ENCODE data around the gene PKDCC.
"Not testable (repeated sequence)": the region's sequence is repeated elsewhere in the genome, so short reads cannot be mapped to it uniquely, and the experiment has no call there.

The PKDCC gene

DNA sequence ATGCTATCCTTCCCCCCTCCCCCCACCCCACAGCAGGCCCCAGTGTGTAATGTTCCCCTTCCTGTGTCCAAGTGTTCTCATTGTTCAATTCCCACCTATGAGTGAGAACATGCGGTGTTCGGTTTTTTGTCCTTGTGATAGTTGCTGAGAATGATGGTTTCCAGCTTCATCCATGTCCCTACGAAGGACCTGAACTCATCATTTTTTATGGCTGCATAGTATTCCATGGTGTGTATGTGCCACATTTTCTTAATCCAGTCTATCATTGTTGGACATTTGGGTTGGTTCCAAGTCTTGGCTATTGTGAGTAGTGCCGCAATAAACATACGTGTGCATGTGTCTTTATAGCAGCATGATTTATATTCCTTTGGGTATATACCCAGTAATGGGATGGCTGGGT is 17.9 kb downstream of the PKDCC start:
- DNase-seq (ENCODE audit: low read depth in 2 of 2), result not testable (repeated sequence)

DNA sequence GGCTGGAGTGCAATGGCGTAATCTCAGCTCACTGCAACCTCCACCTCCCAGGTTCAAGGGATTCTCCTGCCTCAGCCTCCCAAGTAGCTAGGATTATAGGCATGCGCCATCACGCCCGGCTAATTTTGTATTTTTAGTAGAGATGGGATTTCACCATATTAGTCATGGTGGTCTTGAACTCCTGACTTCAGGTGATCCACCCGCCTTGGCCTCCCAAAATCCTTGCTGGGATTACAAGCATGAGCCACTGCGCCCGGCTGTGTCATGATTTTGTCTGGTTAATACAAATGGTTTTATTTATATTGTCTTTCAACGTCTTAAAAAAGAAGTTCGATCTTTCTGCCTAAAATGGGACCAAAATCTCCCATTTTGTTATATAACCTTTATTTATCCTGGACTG is 19.2 kb downstream of the PKDCC start:
- DNase-seq (ENCODE audit: low read depth in 2 of 2), result not testable (repeated sequence)

DNA sequence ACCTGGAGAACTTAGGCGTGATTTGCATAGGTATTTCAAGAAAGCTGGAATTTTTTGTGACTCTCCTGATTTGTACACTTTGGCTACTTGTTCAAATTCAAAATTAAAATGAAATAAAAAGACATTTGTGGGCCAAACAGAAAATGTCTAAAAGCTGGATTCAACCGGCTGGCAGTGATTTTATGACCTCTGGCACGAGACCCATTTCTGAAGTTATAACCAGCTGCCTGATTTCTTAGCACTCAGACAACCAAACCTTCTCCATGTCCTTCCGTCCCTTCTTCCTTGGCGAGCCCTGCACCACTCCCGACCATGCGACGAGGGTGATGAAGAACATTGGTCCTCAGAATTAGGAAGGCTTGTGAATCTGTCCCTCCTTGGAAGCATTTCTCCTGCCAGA is 19.7 kb downstream of the PKDCC start:
- DNase-seq (ENCODE audit: low read depth in 2 of 2), result no peak

DNA sequence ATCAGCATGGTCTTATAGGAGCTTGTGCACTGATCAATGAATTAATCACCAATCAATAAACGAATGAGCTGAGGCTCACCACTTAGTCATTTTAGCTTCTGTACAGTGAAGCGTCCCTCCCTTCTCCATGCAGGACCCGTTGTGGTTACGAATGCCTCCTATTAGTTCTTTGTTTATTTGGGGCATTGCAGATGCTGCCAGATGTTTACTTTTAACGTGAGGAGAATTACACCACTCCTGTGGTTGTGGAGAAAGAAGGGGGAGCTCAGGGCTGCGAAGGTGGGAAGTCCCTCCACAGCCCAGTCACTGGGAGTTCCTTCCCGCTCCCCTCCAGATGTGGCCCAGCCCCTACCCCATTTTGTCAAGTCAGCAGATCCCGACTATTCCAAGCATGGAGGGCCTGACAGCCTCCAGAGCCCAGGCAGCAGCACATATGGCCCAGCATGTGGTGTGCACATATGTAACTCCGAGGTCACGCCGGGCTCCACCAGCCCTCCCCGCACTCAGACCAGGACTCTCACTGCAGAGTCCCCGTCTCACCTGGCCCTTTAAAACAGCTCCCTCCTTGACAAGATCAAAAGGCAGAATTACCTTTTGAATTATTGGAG is 20.9 kb downstream of the PKDCC start:
- DNase-seq (ENCODE audit: low read depth in 2 of 2), result no peak

DNA sequence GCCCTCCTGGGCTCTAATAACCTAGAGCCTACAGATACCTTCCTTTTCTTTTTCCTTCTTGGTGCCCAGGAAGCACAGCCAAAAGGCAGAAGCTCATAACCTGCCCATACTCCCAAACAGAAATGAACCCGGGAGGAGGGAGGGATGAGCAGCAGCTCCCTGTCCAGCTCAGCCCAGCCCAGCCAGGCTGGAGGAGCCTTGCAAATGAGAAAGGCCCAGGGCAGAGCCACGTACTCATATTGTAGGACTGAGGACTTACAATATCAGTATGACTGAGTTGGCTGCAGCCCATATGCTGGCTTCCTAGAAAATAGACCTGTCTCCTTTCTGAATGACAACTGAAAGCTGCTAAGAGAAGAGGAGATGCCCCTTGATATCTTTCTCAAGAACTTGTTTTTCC is 21.7 kb downstream of the PKDCC start:
- no peak for DNase-seq (ENCODE audit: low read depth in 2 of 2)

DNA sequence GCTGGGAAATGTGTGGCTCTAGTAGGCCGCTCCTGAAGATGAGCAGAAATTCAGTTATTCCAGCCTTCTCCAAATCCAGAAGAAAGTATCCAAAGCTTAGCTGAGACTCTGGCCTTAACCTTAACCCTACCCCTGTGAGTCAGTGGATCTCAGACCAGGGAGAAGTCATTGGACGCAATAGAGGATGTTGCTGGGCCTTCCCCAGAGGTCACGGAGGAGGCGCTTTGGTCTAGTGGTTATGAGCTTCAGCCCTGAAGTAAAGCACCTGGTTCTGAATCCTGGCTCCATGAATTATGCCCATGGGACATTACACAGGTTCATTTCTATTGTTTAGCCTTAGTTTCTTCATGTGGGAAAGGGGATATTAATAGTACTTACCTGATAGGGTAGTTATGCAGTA is 24.0 kb downstream of the PKDCC start:
- DNase-seq (ENCODE audit: low read depth in 2 of 2), result no peak

DNA sequence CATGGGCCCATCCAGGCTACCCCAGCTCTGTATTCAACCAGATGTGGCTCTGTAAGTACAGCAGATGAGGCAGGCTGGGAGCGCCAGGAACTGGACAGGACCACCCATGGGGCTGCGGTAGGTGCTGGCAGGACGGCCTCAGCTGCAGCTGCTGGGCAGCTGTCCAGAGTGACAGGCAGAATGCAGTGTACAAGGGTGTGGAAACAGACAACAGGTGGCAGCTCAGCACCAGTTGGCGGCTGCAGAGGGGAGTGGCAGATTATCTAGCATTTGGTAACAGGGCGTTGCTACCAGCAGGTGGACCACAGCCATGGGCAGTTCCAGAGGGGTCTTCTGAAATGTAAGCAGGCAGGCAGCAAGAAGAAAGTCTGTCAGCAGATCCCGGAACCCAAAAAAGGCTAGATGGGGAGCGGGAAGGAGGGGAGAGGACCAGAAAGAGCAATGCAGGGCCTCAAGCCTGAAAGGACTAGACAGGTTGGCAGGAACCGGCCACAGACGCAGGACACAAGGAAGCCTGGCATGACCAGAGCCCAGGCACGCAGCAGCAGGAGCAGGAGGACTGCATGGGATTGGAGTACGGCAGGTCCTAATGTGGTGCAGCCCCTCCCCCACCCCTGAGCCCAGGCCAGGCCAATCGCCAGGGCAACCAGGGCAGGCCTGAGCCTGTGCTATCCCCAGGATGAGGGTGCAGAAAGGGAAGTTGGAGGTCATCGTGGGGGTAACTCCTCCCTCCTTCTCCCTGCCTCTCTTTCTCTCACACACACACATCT is 24.7 kb downstream of the PKDCC start:
- DNase-seq (ENCODE audit: low read depth in 2 of 2), result no peak

DNA sequence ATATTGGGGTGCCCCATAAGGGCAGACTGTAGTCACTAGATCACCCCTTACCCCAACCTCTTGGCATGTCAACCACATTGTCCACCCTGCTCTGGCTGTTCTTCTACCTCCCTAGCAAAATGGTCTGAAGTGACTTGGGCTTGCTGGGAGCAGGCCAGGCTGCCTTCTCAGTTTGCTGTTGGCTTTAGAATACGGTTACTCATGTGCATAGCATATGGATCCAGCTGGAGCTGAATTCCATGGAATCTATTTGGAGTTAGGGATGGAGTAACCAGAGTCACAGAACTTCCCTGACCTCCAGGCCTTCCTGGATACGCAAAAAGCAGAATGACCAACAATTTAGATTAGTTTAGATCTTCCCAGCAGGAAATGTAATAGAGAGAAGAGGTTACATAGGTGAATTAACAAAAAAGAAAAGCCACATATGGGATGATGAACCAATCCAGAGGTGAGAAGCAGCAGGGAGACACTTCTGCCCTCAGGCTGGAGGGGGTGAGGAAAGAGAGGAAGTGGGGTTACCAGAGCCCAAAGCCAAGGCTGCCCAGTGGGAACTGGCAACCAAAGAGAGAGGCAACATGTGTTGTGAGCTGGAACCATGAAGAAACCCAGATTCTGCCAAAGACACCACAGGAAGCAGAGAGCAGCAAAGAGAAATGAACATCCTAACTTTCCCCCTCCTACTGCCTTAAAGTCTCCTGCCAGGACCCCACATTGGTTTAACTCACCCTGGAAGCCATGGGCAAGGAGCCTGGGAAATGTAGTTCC is 26.1 kb downstream of the PKDCC start:
- DNase-seq (ENCODE audit: low read depth in 2 of 2), result no peak

DNA sequence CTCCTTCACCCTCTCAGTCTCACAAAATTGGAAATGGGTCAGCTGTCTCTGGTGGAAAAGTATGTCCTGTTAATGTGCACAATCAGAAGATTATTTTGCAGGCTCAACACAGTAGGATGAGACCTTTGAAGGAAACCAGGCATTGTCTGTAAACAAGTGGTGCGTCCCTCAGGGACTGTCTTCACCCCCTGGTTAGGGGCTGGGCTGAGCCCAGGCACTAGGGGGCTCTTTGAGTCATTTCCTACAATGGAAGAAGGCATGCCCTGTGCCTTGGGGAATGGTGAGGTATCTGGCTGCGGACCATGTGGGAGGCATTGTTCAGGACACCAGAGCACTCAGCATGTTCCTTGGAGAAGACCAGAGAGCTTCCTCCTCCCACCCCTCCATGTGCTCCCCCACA is 26.8 kb downstream of the PKDCC start:
- no peak for DNase-seq (ENCODE audit: low read depth in 2 of 2)

DNA sequence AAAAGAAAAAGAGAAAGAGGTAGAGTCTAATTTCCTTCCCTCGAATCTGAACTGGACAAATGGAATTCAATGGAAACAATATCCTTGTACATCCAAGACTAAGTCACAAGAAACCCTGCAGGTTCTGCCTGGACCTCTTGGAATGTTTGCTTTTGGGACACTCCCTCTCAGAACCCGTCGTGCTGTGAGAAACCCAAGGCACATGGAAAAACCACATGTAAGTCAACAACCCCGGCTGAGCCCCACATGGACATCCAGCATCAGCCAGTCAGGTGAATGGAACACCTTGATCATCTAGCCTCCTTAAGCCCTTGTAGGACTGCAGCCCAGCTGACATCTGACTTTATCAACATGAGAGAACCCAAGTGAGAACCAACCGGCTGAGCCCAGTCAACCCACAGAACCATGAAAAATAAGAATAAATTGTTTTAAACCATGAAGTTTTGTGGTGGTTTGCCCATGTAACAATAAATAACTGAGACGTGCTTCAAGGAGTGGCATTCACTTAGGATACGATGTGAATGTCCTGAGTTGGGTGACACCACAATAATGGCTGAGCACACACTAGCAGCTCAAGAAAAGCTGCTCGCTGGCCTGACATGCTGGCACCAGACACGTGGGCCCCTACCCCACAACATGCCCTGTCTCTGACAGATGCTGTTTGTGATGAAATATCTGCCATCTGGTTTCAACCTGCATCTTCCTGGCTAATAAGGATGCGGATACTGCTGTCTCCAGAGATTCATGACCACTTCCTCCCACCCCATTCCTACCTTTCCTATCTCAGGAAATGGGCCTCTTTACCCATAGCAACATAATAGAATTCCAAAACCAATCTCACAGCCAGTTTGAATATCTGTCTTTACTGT is 28.8 kb downstream of the PKDCC start:
- no peak for DNase-seq (ENCODE audit: low read depth in 2 of 2)

DNA sequence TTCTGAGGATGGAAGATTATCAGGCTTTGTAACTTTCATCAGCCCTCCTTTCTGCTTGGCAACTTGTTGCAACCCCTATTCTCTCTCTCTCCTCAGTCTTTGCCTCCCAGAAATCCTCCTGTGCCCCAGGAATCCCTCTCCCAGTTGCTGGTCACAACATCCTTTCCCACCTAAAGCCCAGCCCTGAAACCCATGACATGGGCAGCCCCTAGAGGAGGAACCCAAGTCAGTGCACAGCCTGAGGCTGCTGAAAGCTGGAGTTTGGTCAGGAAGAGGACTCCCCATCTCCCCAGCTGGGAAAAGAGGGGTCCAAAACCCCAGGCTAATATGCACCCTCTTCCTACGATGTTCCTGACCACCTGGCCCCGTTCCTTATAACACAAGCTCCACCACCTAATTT is 29.5 kb downstream of the PKDCC start:
- DNase-seq (ENCODE audit: low read depth in 2 of 2), result no peak

DNA sequence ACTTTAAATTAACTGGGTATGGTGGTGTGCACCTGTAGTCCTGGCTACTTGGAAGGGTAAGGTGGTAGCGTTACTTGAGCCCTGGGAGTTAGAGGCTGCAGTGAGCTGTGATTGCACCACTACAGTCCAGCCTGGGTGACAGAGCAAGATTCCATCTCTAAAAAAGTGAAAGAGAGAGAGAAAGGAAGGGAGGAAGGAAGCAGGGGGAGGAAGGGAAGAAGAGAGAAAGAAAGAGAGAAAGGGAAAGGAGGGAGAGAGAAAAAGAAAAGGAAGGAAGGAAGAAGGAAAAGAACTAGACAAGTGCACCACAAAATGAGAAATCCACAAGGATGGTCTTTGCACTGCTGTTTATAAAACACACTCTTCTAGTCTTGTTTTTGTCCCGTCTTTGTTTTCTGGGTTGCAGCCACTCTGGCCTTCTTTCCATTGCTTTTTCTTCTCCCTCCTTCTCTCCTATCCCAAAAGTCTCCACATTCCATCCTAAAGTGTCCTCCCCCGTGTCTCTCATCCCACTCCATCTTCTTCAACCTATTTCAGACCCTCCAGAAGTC is 32.0 kb downstream of the PKDCC start:
- DNase-seq (ENCODE audit: low read depth in 2 of 2), result no peak

DNA sequence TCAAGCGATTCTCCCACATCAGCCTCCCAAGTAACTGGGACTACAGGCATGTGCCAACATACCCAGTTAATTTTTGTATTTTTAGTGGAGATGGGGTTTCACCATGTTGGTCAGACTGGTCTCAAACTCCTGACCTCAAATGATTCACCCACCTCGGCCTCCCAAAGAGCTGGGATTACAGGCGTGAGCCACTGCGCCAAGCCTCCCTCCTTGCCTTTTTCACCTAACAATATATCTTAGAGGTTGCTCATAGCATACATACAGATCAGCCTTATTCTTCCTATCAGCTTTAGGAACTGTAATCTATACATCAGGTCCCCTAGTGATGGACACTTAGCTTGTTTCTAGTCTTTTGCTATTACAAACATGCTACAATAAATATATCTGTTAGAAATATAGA is 33.3 kb downstream of the PKDCC start:
- not testable (repeated sequence) for DNase-seq (ENCODE audit: low read depth in 2 of 2)

DNA sequence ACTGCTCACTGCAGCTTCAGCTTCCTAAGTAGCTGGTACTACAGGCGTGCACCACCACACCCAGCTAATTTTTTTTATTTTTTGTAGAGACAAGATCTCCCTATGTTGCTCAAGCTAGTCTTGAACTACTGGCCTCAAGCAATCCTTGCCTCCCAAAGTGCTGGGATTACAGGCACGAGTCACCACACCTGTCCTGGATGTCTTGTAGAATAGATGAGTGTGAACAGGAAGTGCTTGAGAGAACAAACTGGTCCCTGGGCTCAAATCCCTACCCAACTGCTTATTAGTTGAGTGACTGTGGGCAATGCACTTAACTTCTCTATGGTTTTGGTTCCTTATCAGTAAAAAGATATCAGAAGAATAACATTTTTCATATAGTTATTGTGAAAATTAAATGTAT is 34.2 kb downstream of the PKDCC start:
- no peak for DNase-seq (ENCODE audit: low read depth in 2 of 2)

DNA sequence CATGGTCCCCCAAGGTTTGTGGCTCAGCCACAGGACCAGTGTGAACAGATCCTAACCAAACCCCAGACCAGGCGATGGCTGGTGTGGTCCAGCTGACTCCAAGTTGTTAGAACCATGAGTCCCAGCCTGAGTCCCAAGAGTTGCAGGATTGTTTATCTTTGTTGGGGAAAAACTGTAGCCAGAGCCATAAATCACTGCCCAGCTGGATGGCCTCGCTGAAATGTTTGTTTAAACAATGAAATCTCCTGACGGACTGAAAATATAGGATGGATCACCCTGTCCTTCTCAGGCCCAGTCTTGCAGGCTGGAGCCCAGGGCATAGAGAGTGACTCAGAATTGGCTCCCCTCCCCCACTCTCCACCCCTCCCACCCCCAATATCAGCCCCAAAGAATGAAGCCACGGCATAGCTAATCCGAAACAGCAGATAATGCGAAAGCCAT is 36.4 kb downstream of the PKDCC start:
- DNase-seq (ENCODE audit: low read depth in 2 of 2), result no peak

DNA sequence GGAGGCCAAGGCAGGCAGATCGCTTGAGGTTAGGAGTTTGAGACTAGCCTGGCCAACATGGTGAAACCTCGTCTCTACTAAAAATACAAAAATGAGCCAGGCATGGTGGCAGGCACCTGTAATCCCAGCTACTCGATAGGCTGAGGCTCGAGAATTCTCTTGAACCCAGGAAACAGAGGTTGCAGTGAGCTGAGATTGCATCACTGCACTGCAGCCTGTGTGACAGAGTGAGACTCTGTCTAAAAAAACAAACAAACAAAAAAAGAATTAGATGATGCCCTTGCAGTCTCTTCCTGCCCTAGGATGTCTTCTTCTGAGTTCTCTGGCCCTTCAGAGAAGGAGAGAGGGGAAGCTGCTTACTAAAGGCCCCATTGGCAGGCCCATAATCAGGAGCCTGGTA is 37.2 kb downstream of the PKDCC start:
- DNase-seq (ENCODE audit: low read depth in 2 of 2), result not testable (repeated sequence)

DNA sequence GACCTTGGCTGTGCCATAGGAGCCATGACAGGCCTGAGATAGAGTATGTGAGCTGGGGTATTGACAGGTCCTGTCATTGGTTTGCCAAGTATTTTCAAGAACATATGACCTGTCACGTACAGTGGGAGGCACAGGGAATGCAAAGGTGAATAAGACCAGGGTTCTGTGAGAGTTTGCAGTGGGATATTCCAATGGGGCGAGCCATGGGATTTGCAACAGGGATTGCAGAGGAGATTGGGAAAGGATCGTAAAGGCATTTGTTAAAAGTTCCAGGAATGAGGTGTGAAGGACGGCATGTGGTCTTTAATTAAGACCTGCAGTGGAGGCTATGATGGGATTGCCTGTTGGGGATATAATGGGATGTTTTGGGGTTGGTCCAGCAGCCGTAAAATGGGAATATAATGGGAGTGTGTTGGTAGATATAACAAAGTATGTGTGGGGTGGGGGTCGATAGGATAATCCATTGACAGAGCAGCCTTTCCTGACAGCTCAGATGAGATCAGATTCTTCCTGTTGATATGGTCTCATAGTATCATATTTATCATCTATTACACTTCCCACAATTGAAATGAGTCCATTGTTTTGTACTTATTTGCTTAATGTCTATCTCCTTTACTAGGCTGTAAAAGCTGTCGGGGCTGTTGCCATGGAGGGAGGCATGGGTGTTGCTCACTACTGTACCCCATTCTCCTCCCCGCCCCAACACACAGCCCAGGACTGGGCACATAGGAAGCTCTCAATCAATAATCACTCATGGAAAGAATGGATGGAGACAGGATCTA is 38.1 kb downstream of the PKDCC start:
- no peak for DNase-seq (ENCODE audit: low read depth in 2 of 2)

DNA sequence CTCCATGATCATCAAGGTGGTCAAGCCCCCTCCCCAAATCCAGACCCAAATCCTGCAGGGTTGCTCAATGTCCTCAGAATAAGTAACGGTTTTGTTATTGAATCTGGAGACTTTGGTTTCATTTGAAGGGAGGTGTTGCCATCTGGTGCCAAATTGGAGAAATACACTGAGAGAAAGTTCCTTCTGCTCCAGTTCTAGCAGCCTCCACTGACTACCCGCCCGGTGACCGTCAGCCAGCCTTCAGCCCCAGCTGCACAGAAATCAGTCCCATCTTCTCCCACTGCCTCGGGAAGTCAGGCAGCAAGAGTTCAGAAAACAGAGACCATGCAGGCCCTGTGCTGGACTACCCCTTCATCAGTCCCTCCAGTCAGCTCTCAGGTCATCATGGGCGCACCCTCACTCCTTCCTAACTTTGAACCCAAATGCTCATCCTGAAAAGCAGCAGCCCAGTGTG is 38.7 kb downstream of the PKDCC start:
- DNase-seq (ENCODE audit: low read depth in 2 of 2), result no peak

DNA sequence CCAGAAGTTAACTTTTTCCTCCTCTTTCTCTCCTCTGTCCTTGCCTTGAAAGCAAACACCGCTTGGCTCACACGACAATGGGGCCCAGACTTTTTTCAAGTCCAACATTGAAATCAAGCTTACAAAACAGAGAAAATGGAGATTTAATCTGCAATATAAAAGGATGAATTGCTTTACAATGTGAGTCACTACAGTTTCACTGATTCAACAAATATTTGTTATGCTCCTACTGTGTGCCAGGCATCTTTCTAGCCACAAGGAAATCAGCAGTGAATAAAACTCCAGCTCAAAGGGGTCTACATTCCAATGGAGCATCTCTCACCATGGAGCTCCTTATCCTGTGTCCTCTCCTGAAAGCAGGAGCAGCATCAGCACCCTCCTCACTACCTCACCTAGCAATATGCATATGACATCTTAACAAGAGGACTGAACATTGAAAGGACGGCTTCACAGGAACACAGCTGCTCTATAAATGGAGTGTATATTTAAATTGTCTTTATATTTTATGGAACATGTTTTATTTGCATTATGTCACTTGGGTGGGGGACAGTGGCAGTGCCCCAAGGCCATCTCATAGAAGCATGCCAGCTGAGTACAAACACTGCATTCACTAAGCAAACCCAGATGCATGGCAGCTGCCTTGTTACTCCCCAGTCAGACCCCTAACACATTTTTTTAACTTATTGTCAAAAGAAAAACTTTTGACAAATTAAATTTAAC is 39.5 kb downstream of the PKDCC start:
- DNase-seq (ENCODE audit: low read depth in 2 of 2), result no peak

DNA sequence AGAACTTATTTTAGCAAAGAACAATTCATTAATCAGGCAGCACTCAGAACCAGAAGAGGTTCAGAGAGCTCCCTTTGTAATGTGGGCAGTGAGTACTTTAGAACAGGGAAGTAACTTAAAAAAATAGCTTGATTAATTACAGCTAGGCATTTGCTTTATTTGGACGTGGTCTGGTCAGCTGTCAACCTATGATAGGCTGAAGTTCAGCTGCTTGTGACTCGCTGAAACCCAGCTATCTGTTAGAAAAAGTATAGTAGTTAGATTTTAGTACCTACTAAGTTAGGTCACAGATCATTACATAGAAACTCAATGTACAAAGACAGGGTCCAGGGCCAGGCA is 40.0 kb downstream of the PKDCC start:
- DNase-seq (ENCODE audit: low read depth in 2 of 2), result no peak

Data from stimulated activated CD8-positive, alpha-beta memory T cell treated with anti-CD3 and anti-CD28 coated beads, Interleukin-2, amount 100 ng/mL, for 48 hours (primary cell).